Left ventricle myocardium inferior (tissue), 1 donor: ENCODE data around the gene TPM4. TPM values are rescaled to one million over a fixed set of nuclear protein-coding genes. Genes with fewer than 3 reads are reported as not detected.

Experiments used
- DNase-seq: peaks from one replicate; pipeline ENCODE4 v3.0.0-alpha.2; 2020
- H3K27ac ChIP-seq: fragments of 200-600 bp; replicated peaks from 2 replicates; pipeline ENCODE4 v1.8.0; 2021
- H3K27me3 ChIP-seq: fragments of 200-600 bp; 2 replicates; pipeline ENCODE4 v1.8.0; 2021; ENCODE audit warnings: low read depth
- H3K36me3 ChIP-seq: fragments of 200-600 bp; 2 replicates; pipeline ENCODE4 v1.8.0; 2021
- H3K4me1 ChIP-seq: fragments of 200-600 bp; 2 replicates; pipeline ENCODE4 v1.8.0; 2021
- H3K4me3 ChIP-seq: fragments of 200-600 bp; 2 replicates; pipeline ENCODE4 v1.8.0; 2021; ENCODE audit warnings: mild to moderate bottlenecking, moderate library complexity
- H3K9me3 ChIP-seq: fragments of 200-600 bp; replicated peaks from 2 replicates; pipeline ENCODE4 v1.8.0; 2021
- intact Hi-C: fragments of 100-400 bp; cut with micrococcal nuclease; formaldehyde crosslinking; loops from one replicate; pipeline ENCODE4 v1.11.0; 2022
- total RNA-seq: library from RNA; stranded (reverse); fragmentation: NEBNext Ultra II Directional; extraction: Animal tissue kit (Norgen Biotek cat#: 25700); gene quantifications from one replicate; pipeline ENCODE4 v1.2.1, GENCODE V29; 2021
- TF ChIP-seq, protein P1 (sequence below): fragments of 200-600 bp; IDR thresholded peaks from 2 replicates; pipeline ENCODE4 v1.8.0; 2021; ENCODE audit warnings: antibody characterized with exemption, mild to moderate bottlenecking, borderline replicate concordance
- donor health status: DM: no; HTN: yes; CAD: no; lungs with severe emphysema.

Gene TPM4
- total RNA-seq, 1 donor from 2014 or later = 69.6 TPM

DNA sequence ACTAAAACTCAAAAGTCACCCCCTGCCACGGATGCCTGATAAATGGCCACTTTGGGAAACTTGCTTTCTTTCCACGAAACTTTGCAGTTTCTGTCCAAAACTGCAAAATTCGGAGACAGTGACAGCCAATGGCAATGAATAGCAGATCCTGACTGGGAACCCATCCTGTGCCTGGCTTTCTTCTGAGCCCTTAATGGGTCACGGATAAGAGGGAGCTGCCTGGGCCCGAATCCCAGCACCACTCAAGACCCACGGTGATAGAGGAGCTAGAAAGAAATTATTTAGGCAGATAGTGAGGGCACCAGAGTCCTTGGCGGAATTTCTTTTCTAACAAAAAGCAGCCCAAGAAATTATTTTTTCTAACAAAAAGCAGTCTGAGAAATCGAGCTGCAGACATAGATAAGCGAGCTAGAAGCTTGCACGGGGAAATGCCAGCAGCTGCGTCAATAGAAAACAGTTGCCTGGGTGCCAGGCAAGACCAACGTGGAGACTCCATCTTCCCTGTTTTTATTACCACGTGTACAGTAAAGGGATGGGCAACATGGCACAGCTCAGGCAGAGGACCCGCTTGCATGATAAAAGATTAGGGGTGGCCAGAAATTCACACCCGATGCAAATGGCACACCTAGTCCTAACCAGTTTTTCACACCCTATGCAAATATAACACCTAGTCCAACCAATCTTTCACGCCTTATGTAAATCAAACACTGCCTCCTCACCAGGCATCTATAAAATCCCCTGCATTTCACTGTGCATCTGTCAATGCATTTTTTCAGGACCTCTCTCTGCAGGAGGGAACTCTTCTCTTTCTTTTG lies 60.1 kb downstream of the TPM4 start:
- DNase-seq = no peak
- TF ChIP-seq, protein P1, sequence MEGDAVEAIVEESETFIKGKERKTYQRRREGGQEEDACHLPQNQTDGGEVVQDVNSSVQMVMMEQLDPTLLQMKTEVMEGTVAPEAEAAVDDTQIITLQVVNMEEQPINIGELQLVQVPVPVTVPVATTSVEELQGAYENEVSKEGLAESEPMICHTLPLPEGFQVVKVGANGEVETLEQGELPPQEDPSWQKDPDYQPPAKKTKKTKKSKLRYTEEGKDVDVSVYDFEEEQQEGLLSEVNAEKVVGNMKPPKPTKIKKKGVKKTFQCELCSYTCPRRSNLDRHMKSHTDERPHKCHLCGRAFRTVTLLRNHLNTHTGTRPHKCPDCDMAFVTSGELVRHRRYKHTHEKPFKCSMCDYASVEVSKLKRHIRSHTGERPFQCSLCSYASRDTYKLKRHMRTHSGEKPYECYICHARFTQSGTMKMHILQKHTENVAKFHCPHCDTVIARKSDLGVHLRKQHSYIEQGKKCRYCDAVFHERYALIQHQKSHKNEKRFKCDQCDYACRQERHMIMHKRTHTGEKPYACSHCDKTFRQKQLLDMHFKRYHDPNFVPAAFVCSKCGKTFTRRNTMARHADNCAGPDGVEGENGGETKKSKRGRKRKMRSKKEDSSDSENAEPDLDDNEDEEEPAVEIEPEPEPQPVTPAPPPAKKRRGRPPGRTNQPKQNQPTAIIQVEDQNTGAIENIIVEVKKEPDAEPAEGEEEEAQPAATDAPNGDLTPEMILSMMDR = no peak
- H3K27ac ChIP-seq = no peak overlapping the region
- H3K9me3 ChIP-seq = no peaks in the 10 kb centered on the region
- H3K4me3 ChIP-seq = no peak overlapping the region
- intact Hi-C loops = no loop called here
- H3K4me1 ChIP-seq = no peaks in the 10 kb centered on the region
- no peaks in the 10 kb centered on the region for H3K27me3 ChIP-seq
- H3K36me3 ChIP-seq = peaks cover 32% of the 10 kb centered on the region

DNA sequence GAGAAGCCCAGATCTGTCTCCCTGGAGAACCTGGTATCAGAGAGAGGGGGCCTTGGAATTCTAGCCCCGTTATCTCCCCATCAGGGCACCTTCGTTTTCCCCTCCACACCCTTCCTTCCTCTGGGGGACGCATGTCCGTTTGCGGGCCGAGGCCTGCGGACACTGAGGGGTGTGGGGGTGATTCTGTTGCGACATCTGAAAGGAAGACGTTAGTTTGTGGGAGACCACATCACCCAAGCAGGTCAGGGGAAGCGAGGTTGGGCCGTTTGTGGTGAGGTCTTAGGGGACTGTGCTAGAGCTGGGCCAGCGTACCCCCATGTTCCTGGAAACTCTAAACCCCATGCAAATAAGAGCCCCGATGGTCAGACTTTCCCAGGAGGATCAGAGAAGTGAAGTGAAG lies 63.5 kb downstream of the TPM4 start:
- intact Hi-C loops = no loop called here
- H3K4me3 ChIP-seq = no peak overlapping the region
- no peak overlapping the region for H3K27ac ChIP-seq
- DNase-seq = no peak
- H3K36me3 ChIP-seq = no peaks in the 10 kb centered on the region
- H3K27me3 ChIP-seq = peaks cover 17% of the 10 kb centered on the region
- TF ChIP-seq, protein P1 = no peak
- H3K9me3 ChIP-seq = no peaks in the 10 kb centered on the region
- no peaks in the 10 kb centered on the region for H3K4me1 ChIP-seq

DNA sequence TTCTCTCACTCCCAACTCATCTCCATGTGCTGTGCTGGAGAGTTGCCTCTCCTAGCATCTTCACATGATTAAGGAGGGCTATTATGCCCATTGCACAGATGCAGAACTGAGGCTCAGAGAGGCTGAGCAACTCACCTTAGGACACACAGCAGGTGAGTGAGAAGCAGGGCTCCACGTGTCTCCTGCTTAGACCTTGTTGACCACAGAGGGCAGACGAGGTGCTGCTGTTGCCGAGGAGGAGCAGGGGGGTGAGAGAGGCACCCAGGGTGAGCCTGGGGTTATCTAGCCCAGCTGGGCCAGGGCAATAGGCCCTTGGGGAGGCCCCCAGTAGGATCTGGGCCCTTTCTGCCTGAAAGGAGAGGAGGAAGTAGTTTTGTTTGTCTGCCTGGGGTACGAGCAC lies 64.7 kb downstream of the TPM4 start:
- intact Hi-C loops = no loop called here
- no peak for DNase-seq
- TF ChIP-seq, protein P1 = no peak
- Histone ChIP-seq H3K4me3 (no peak overlapping the region), H3K27me3 (peaks cover 29% of the 10 kb centered on the region), H3K9me3 (no peaks in the 10 kb centered on the region), H3K27ac (no peak overlapping the region), H3K4me1 (no peaks in the 10 kb centered on the region), H3K36me3 (no peaks in the 10 kb centered on the region)

DNA sequence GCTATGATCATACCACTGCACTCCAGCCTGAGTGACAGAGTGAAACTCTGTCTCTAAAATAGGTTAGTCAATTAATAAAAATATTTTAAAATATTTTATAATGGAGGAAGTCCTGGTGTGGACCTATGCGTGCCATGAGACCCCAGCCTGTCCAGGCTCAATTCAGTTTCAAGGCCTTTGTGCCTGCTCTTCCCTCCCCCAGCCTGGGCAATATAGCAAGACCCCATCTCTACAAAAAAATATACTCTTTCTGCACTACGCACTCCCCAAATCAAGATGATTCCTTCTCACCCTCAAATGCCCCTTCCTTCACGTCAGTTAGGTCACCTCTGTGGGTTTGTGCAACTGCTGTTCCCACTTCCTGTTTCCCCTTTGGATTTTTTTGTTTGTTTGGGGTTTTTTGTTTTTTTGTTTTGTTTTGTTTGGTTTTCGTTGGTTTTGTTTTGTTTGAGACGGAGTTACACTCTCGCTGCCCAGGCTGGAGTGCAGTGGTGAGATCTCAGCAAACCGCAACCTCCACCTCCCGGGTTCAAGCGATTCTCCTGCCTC lies 65.8 kb downstream of the TPM4 start:
- TF ChIP-seq, protein P1 = no peak
- DNase-seq = no peak
- intact Hi-C loops = no loop called here

DNA sequence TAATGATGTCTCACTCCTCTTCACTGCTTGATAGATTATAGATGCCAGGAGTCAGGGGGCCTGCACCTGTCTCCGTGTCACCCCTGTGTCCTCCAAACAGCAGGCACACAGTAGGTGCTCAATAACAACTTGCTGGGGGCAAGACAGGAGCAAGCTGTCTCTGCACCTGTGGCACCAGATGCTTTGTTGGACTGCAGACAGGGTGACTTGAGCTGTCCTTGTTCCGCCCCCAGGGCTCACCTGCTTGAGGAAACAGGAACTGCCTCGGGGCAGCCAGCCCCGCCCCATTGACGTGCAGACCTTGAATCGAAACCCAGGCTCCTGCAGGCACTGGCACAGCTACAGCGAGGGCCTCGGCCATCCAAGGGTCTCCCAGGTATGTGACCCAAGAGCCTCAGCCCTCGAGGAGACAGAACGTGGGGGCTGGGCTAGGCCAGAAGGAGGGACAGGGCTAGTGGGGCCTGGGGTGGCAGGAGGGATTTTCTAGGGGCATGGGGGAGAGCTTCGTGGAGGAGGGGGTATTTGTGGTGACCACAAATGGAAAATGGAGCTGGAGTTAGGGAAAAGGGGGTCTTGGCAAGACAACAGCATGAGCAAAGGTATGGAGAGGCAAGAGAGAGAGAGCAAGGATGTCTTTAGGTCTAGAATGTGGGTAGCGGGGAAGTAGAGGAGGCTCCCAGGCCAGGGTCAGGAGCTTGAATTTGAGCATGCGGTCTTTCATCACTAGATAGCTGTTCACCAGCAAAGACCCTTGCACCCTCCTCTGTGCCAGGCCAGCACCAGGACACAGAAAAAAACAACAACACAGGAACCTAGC lies 67.3 kb downstream of the TPM4 start, which contains the start of gene HSH2D:
TSS of gene HSH2D (plus strand) at position 287 of the 817 bp plus-strand sequence. CDS start 5,066 bp downstream, outside the sequence.
- TF ChIP-seq, protein P1 = no peak
- Histone ChIP-seq H3K27me3 (peaks cover 29% of the 10 kb centered on the region), H3K4me1 (no peaks in the 10 kb centered on the region), H3K36me3 (no peaks in the 10 kb centered on the region), H3K27ac (no peak within 1 kb of the TSS), H3K4me3 (no peak within 1 kb of the TSS), H3K9me3 (no peaks in the 10 kb centered on the region)
- peak; percentile 36 for DNase-seq
- intact Hi-C loops = no loop called here

More for the DNA sequence above, 65.8 kb downstream of the TPM4 start:
- no peak overlapping the region for H3K4me3 ChIP-seq
- no peaks in the 10 kb centered on the region for H3K9me3 ChIP-seq
- H3K27ac ChIP-seq = no peak overlapping the region
- H3K4me1 ChIP-seq = no peaks in the 10 kb centered on the region
- no peaks in the 10 kb centered on the region for H3K36me3 ChIP-seq
- H3K27me3 ChIP-seq = peaks cover 29% of the 10 kb centered on the region
